ENCODE data around the gene LATS2.

LATS2 gene

GRCh38 chr13:21046203-21046602, 15.2 kb downstream of the LATS2 start:
- DNase-seq, result no peak

GRCh38 chr13:21045100-21045499, 16.3 kb downstream of the LATS2 start:
- DNase-seq, result no peak

GRCh38 chr13:21043898-21044297, 17.5 kb downstream of the LATS2 start:
- no peak for DNase-seq

GRCh38 chr13:21040120-21040826, 21.1 kb downstream of the LATS2 start:
- DNase-seq, result no peak

GRCh38 chr13:21039097-21039800, 22.1 kb downstream of the LATS2 start:
- DNase-seq, result no peak

GRCh38 chr13:21037656-21038055, 23.7 kb downstream of the LATS2 start:
- no peak for DNase-seq

GRCh38 chr13:21035498-21035897, 25.9 kb downstream of the LATS2 start:
- DNase-seq, result no peak

- DNase-seq, result no peak
Measured at GRCh38 chr13:21034603-21035191, 26.7 kb downstream of the LATS2 start.

- no peak for DNase-seq
Measured at GRCh38 chr13:21033856-21034602, 27.4 kb downstream of the LATS2 start.

- no peak for DNase-seq
Measured at GRCh38 chr13:21033212-21033840, 28.1 kb downstream of the LATS2 start.

GRCh38 chr13:21032656-21033055, 28.7 kb downstream of the LATS2 start:
- DNase-seq, result no peak

- no peak for DNase-seq
Measured at GRCh38 chr13:21031594-21032275, 29.7 kb downstream of the LATS2 start.

- DNase-seq, result no peak
Measured at GRCh38 chr13:21025539-21025938, 35.8 kb downstream of the LATS2 start.

- no peak for DNase-seq
Measured at GRCh38 chr13:21022056-21022979, 39.1 kb downstream of the LATS2 start.

GRCh38 chr13:21020581-21020980, 40.8 kb downstream of the LATS2 start:
- DNase-seq, result no peak

- DNase-seq, result no peak
Measured at GRCh38 chr13:21020176-21020575, 41.2 kb downstream of the LATS2 start.

GRCh38 chr13:21018220-21018619, 43.2 kb downstream of the LATS2 start:
- no peak for DNase-seq

- DNase-seq, result no peak
Measured at GRCh38 chr13:21016487-21016886, 44.9 kb downstream of the LATS2 start.

GRCh38 chr13:21015284-21015683, 46.1 kb downstream of the LATS2 start:
- DNase-seq, result no peak

GRCh38 chr13:21014502-21015170, 46.8 kb downstream of the LATS2 start:
- peak; percentile 61 for DNase-seq

GRCh38 chr13:21014139-21014501, 47.3 kb downstream of the LATS2 start:
- peak; percentile 53 for DNase-seq
